GM21515 (cell line): Measurements from ENCODE around the gene SOAT2.
"Not testable (repeated sequence)": the region's sequence is repeated elsewhere in the genome, so short reads cannot be mapped to it uniquely, and the experiment has no call there.

Source experiments
- ATAC-seq: cut with Tn5 transposase; IDR thresholded peaks from one replicate; pipeline ENCODE4 v1.9.1; 2021; ENCODE audit not compliant: unreplicated experiment

The SOAT2 gene

GRCh38 chr12:53101931-53102781 lies 1.1 kb upstream of the SOAT2 start:
- no peak for ATAC-seq

- ATAC-seq = no peak
These were observed 597 bp downstream of the SOAT2 start for GRCh38 chr12:53103860-53104305.

- no peak for ATAC-seq
These were observed 2.0 kb downstream of the SOAT2 start for GRCh38 chr12:53105256-53105655.

GRCh38 chr12:53105712-53106439 lies 2.6 kb downstream of the SOAT2 start:
- no peak for ATAC-seq

GRCh38 chr12:53107122-53107521 lies 3.8 kb downstream of the SOAT2 start:
- no peak for ATAC-seq

GRCh38 chr12:53112431-53112830 lies 9.1 kb downstream of the SOAT2 start:
- ATAC-seq = not testable (repeated sequence)

- ATAC-seq = no peak
These were observed 9.9 kb downstream of the SOAT2 start for GRCh38 chr12:53113136-53113705.

GRCh38 chr12:53113951-53114350 lies 10.7 kb downstream of the SOAT2 start:
- no peak for ATAC-seq

- no peak for ATAC-seq
These were observed 12.0 kb downstream of the SOAT2 start for GRCh38 chr12:53115112-53115890.

GRCh38 chr12:53115891-53116648 lies 12.8 kb downstream of the SOAT2 start:
- no peak for ATAC-seq

- no peak for ATAC-seq
These were observed 15.5 kb downstream of the SOAT2 start for GRCh38 chr12:53118751-53119300.

- ATAC-seq = no peak
These were observed 17.6 kb downstream of the SOAT2 start for GRCh38 chr12:53120685-53121525.

GRCh38 chr12:53122961-53123468 lies 19.7 kb downstream of the SOAT2 start:
- ATAC-seq = no peak

GRCh38 chr12:53123578-53124351 lies 20.5 kb downstream of the SOAT2 start:
- no peak for ATAC-seq

- ATAC-seq = no peak
These were observed 21.1 kb downstream of the SOAT2 start for GRCh38 chr12:53124352-53124723.

GRCh38 chr12:53127169-53127568 lies 23.9 kb downstream of the SOAT2 start:
- no peak for ATAC-seq

- no peak for ATAC-seq
These were observed 25.7 kb downstream of the SOAT2 start for GRCh38 chr12:53128780-53129569.
